ENCODE results near the gene TRIM51. TPM values are rescaled to one million over a fixed set of nuclear protein-coding genes. Genes with fewer than 3 reads are reported as not detected.

Gene TRIM51, protein sequence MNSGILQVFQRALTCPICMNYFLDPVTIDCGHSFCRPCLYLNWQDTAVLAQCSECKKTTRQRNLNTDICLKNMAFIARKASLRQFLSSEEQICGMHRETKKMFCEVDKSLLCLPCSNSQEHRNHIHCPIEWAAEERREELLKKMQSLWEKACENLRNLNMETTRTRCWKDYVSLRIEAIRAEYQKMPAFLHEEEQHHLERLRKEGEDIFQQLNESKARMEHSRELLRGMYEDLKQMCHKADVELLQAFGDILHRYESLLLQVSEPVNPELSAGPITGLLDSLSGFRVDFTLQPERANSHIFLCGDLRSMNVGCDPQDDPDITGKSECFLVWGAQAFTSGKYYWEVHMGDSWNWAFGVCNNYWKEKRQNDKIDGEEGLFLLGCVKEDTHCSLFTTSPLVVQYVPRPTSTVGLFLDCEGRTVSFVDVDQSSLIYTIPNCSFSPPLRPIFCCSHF
- total RNA-seq: not detected

DNA sequence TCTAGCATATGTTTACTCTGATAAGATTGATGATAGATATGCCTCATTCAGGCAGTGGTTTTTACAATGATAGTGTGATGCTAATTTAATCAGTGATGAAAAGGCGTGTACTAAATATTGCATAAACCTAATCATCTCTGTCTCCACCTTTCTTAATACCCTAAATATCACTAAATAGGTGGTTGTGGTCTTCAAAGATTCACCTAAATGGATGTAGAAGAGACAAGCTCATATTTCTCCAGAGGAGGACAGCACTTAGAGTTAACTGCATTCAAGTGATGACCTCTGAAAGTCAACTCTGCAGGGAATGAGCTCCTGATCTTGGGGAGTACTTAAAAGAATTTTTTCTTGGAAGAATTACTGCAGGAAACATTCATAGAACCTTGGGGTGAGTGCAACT lies at the start of gene TRIM51:
Gene TRIM51, plus strand, starts transcription at position 301 of the 400 bp plus-strand sequence. CDS start 2,132 bp downstream, outside the sequence.

DNA sequence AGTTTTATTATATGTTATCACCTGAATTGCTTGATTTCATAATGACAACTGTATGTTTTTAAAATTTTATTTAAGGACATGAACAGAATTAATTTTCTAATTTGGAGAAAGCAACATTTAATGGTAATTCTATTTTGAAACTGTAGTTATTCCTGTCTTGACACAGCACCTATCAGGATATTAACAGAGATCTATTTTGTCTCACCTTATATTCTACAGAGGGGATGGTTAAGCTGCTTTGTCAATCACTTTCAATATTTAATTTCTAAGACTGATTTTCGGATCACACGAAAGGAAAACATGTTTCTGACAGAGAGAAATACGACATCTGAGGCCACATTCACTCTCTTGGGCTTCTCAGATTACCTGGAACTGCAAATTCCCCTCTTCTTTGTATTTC lies 44.6 kb upstream of the TRIM51 start, which contains the start of gene OR5D16:
Gene OR5D16, plus strand, starts transcription at position 301 of the 400 bp plus-strand sequence. Its CDS starts 0 bp downstream, at position 301.

DNA sequence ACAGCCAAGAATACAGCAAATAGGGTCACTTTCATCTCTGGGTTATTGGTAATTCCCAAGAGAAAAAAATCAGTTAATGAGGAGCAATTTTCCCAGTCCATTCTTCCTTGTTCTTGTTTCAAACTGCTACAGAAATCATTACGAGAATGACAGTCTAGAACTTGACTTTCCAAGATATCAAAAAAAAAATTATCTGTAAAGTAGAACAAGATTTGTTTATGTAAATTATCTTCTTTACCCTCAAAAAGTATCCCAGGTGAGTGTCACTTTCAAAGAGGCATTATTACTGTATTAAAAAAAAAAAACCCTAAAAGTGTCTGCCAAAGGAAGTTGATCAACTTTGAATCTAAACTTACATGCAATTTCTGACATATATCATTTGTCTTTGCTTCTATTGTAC lies 31.4 kb downstream of the TRIM51 start, which contains the start of gene OR5W2:
Gene OR5W2, minus strand, starts transcription at position 101 of the 400 bp plus-strand sequence. Its CDS starts 0 bp downstream, at position 101.

DNA sequence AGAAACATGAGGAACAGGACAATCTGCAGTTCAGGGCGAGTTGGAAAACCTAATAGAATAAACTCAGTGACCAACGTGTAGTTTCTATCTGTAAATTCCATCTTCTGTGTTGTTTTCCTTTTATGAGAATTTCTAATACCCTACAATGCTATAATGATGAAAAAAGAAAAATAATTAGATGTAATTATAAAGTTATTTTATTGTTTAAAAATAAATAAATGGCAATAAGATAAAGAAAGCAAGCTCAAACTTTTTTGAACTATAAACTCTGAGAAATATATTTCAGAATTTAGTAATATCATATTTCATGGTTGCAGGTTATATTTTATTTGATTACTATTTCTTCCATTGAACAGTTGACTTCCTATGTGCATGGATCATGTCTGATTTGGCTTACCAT lies 53.2 kb downstream of the TRIM51 start, which contains the start of gene OR5I1:
Gene OR5I1, minus strand, starts transcription at position 101 of the 400 bp plus-strand sequence. Its CDS starts 0 bp downstream, at position 101.

Small RNAs within 50 kb of the gene (small RNA-seq; reads per million reads assigned to genes)
- gene AC036111.3 (ENCODE audit: low replicate concordance): not detected

Other genes with a start within 250 kb of the TRIM51 start
- not detected for gene OR4P4, start 248.2 kb upstream of the TRIM51 start, total RNA-seq
- gene OR4S2, start 235.0 kb upstream of the TRIM51 start, total RNA-seq: not detected
- not detected for gene OR4C6, start 221.1 kb upstream of the TRIM51 start, total RNA-seq
- not detected for gene OR5D13, start 109.9 kb upstream of the TRIM51 start, total RNA-seq
- gene OR5D14, start 87.7 kb upstream of the TRIM51 start, total RNA-seq: not detected
- not detected for gene OR5L1, start 71.9 kb upstream of the TRIM51 start, total RNA-seq
- gene OR5D18, start 63.7 kb upstream of the TRIM51 start, total RNA-seq: not detected
- gene OR5L2, start 56.1 kb upstream of the TRIM51 start, total RNA-seq: not detected
- not detected for gene OR5D16, start 44.5 kb upstream of the TRIM51 start, total RNA-seq
- gene OR5W2, start 31.3 kb downstream of the TRIM51 start, total RNA-seq: not detected
- gene OR5I1, start 53.1 kb downstream of the TRIM51 start, total RNA-seq: not detected
- gene OR10AG1, start 86.6 kb downstream of the TRIM51 start, total RNA-seq: not detected
- not detected for gene OR5F1, start 111.3 kb downstream of the TRIM51 start, total RNA-seq
- not detected for gene OR5AS1, start 144.4 kb downstream of the TRIM51 start, total RNA-seq
- gene OR8I2, start 210.0 kb downstream of the TRIM51 start, total RNA-seq: not detected
- not detected for gene OR8H2, start 220.4 kb downstream of the TRIM51 start, total RNA-seq
- gene OR8H3, start 239.1 kb downstream of the TRIM51 start, total RNA-seq: not detected

Data from parietal lobe (tissue), 2 donors.